HTR-8/SVneo (cell line): ENCODE data around the gene ADAMTS1.
"Not testable (repeated sequence)": the region's sequence is repeated elsewhere in the genome, so short reads cannot be mapped to it uniquely, and the experiment has no call there.

Source experiments
- DNase-seq: peaks from one replicate; pipeline ENCODE4 v3.0.0; 2011; ENCODE audit warnings: low spot score, mixed read lengths; ENCODE audit not compliant: insufficient read length
- FAIRE-seq: peaks from 2 replicates; lab custom pipeline; 2011; peaks lifted over from hg19 to GRCh38; lab: Jason Lieb, UNC

Gene ADAMTS1

DNA sequence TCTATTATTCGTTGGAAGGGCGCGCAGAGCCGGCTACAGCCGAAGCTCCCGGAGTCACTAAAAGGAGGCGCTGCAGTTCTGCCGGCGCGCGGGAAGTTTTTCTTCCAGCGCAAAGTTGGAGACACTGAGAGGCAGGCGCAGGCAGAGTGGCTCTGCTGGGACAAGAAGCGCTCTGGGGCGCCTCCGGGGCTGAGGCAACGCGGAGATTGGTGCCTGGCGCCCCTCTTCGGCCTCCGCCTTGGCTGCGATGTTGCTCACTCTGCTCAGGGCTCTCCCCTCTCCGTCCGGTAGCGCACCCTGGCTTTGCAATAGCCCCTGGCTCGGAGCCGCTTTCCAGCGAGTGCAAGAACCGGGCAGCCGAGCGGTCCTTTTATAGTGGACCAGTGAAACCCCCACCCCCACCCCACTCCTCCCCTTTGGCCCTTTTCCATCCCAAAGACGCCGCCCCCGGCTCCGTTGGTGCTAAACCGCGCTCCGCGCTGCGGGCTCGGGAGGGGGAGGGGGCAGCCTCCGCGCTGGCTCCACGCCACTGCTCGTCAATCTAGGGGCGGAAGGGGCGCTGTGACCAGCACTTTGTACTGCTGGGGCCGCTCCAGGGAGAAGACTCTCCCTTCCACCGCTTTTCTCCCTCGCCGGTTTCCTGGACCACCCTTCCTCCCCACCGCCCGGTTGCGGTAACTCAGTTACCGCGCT is at the start of gene ADAMTS1:
Gene ADAMTS1, minus strand, starts transcription at position 344 of the 693 bp plus-strand sequence. CDS start 455 bp downstream, outside the sequence.
- FAIRE-seq (peak; percentile 55), DNase-seq (peak; percentile 66)

GRCh38 chr21:26892151-26892550 is 46.9 kb upstream of the ADAMTS1 start:
- DNase-seq (no peak), FAIRE-seq (no peak)

DNA sequence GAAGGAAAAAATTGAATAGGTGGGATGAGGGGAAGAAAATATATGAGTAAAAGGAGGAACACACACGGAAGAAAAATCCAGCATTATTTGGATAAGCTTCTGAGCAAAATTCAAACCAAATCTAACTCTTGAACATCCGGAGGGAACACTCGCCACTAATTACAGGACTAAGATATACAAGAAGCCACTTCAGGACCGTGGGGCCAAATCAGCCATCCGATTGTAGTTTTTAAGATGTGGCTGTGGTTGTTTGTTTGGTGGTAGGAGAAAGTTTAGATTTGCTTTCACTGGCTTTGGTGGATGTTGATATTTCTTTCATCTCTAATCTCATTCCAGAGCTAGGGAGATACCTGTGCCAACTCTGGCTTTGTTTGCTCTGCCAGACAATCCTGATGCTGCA is 43.7 kb upstream of the ADAMTS1 start:
- FAIRE-seq = no peak
- no peak for DNase-seq

GRCh38 chr21:26888256-26888655 is 43.0 kb upstream of the ADAMTS1 start:
- no peak for DNase-seq
- no peak for FAIRE-seq

- DNase-seq (no peak), FAIRE-seq (no peak)
These were observed 42.0 kb upstream of the ADAMTS1 start for GRCh38 chr21:26887251-26887650.

DNA sequence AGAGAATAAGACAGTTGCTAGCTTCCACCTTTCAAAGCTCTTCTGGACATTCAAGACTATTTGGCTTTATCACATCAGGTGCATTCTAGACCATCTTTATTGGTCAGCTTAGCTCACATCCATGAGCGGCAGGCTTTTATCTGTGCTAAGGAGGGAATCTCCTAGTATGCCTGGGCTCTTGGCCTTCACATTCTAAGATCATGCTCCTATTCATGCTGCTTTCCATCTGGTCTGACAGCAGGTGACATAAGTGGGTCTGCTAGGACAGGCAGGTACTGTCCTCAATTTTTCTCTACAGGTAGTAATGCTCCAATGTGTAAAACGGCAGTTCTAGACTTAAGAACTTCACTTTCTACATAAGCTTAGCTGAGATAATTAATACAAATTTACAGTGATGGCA is 39.2 kb upstream of the ADAMTS1 start:
- DNase-seq (no peak), FAIRE-seq (no peak)

- FAIRE-seq (no peak), DNase-seq (no peak)
These were observed 38.6 kb upstream of the ADAMTS1 start for GRCh38 chr21:26883768-26884167.

DNA sequence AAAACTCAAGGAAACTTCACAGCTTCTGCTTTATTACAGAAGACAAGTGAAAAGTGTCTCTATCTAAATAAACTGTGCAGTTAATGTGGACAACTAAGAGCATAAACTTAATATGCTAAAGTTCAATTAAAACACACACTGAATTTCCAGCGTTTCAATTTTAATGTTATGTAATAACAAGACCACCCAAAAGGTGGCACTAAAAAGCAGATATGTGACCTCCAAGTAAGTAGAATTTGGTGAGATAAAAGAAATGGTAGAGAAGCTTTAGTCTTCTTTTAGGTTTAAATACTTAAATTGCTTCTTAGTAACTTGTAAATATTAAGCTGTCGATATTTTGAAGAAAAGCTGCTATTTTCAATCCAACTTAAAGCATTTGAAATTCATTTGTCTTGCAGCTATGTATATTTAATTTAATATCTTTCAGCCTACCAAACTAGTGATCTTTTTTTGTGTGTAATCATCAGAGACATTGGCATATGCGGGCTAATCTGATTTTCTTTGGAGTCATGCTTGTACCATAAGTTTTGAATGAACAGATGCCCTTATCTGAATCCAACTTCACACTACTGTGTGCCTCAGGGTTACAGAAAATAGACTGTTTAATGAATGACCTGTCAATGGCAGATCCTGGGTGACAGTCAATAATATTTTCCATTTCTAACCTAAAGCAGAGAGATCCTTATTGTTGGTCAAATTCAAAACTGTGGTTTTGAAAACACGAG is 36.5 kb upstream of the ADAMTS1 start:
- no peak for FAIRE-seq
- peak; percentile 19 for DNase-seq

GRCh38 chr21:26877018-26877417 is 31.8 kb upstream of the ADAMTS1 start:
- FAIRE-seq (no peak), DNase-seq (no peak)

- DNase-seq = no peak
- no peak for FAIRE-seq
These were observed 29.1 kb upstream of the ADAMTS1 start for GRCh38 chr21:26874347-26874746.

GRCh38 chr21:26865857-26866256 is 20.6 kb upstream of the ADAMTS1 start:
- FAIRE-seq = no peak

DNA sequence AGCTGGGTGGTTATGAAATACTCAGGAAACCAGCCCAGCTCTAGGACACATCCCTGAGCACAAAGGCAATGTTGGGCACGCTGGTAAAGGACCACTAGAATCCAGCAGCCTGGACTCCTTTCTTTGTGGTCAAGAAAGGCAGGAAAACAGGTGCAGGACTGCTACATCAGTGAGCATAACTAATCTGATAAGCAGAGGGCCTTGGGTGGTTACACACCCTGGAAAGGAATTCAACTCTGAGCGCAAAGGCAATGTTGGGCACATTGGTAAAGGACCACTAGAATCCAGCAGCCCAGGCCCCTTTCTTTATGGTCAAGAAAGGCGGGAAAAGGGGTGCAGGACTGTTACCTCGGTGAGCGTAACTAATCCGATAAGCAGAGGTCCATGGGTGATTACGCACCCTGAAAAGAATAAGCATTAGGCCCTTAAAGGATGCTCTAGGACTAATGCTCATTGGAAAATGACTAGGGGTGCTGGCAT is 11.7 kb upstream of the ADAMTS1 start:
- not testable (repeated sequence) for DNase-seq, FAIRE-seq

More at GRCh38 chr21:26865857-26866256, 20.6 kb upstream of the ADAMTS1 start:
- DNase-seq = no peak

DNA sequence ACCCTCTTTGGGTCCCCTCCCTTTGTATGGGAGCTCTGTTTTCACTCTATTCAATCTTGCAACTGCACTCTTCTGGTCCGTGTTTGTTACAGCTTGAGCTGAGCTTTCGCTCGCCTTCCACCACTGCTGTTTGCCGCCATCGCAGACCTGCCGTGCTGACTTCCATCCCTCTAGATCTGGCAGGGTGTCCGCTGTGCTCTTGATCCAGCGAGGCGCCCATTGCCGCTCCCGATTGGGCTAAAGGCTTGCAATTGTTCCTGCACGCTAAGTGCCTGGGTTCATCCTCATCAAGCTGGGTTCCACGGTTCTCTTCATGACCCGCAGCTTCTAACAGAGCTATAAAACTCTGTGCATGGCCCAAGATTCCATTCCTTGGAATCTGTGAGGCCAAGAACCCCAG is 9.5 kb upstream of the ADAMTS1 start:
- FAIRE-seq, DNase-seq: not testable (repeated sequence)

DNA sequence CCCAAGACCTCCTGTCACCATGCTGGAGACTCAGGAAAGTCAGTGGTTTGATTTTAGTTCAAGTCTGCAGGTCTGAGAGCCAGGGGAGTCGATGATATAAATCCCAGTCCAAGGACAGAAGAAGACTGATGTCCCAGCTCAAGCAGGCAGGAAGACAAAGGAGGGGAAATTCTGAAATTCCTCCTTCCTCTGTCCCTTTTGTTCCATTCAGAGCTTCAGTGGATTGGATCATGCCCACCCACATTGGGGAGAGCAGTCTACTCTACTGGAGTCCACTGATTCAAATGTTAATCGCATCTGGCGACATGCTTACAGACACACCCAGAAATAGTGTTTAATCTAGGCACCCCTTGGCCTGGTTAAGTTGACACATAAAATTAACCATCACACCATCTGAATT is 7.2 kb upstream of the ADAMTS1 start:
- DNase-seq (no peak), FAIRE-seq (no peak)

- FAIRE-seq (peak; percentile 26), DNase-seq (no peak)
These were observed 6.1 kb upstream of the ADAMTS1 start for GRCh38 chr21:26851109-26851944.

GRCh38 chr21:26850116-26850643 is 5.0 kb upstream of the ADAMTS1 start:
- FAIRE-seq = no peak
- no peak for DNase-seq

- no peak for FAIRE-seq
These were observed 4.4 kb upstream of the ADAMTS1 start for GRCh38 chr21:26849428-26850115.

DNA sequence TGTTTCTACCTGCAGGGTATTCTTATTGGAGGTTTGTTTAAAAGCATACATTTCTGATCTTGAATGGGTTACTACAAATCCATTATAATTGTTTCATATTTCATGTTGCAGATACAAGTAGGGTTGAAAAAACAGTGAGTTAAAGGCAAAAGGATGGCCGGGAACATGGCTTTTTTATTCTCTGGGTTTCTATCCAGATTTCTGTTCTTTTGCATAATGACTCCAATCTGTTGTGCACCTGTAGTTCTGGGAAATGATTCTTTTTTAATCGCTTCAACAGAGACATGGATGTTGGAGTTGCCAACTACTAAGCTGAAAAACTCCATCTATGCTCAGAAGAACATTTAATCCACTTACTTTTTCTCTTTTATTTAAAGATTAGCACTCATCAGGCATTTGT is 2.7 kb upstream of the ADAMTS1 start:
- FAIRE-seq (no peak), DNase-seq (no peak)

More at GRCh38 chr21:26849428-26850115, 4.4 kb upstream of the ADAMTS1 start:
- no peak for DNase-seq

DNA sequence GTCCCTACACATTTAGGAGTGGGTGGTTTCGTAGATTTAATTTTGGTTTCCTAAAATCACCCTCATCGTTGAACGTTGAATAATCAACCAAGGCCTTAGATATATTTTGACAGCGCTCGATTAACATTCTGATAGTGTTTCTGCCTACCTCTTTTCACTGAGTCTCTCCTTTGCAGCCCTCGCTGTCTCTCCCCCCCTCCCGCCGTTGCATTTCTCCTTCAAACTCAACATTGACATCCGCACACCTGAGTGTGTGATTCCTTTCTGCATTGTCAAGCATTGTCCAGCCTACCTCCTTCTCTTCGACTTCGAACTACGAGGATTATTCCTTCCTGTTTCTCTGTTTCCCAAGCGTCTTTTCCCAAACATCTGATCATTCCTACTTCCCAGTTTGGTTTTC is 1.8 kb upstream of the ADAMTS1 start:
- DNase-seq (no peak), FAIRE-seq (no peak)
